CD4-positive, CD25-positive, alpha-beta regulatory T cell (primary cell): ENCODE results near the gene STOML3. TPM values are rescaled to one million over a fixed set of nuclear protein-coding genes. Genes with fewer than 3 reads are reported as not detected.

Experiments
- ATAC-seq, 2 donors: fragments of 150-1000 bp; cut with Tn5 transposase; one replicate each; pipeline ENCODE4 v1.10.0; 2021; ENCODE audit warnings: low read depth in 2 of 2, moderate number of reproducible peaks in 2 of 2, moderate library complexity in 1 of 2
- DNase-seq, 3 donors: peaks; one replicate each; pipeline versions ENCODE4 v3.0.0 to v3.0.0-alpha.2; 2012 to 2022; ENCODE audit warnings: mixed read lengths in 1 of 3
- H3K27ac ChIP-seq: one replicate; pipeline ENCODE4 v1.7.0; 2013; ENCODE audit warnings: mild to moderate bottlenecking, low read length; ENCODE audit not compliant: insufficient read depth, poor library complexity, severe bottlenecking
- H3K27me3 ChIP-seq: one replicate; pipeline ENCODE4 v1.7.0; 2013; ENCODE audit warnings: low read length; ENCODE audit not compliant: control insufficient read depth, insufficient read depth
- H3K36me3 ChIP-seq: one replicate; pipeline ENCODE4 v1.7.0; 2013; ENCODE audit warnings: mild to moderate bottlenecking, low read length, moderate library complexity; ENCODE audit not compliant: control insufficient read depth, insufficient read depth
- H3K4me1 ChIP-seq: 2 replicates; pipeline ENCODE4 v1.7.0; 2013; ENCODE audit warnings: mild to moderate bottlenecking, low read length; ENCODE audit not compliant: insufficient read depth, control insufficient read depth, poor library complexity, severe bottlenecking
- H3K4me3 ChIP-seq: one replicate; pipeline ENCODE4 v1.7.0; 2013; ENCODE audit warnings: low read depth, mild to moderate bottlenecking, low read length, moderate library complexity
- H3K9me3 ChIP-seq, 2 experiments: 1 replicate in 1 of 2; 2 replicates in 1 of 2; pipeline ENCODE4 v1.7.0; 2013; ENCODE audit warnings: low read length in 2 of 2, mild to moderate bottlenecking in 1 of 2, moderate library complexity in 1 of 2; ENCODE audit not compliant: control insufficient read depth in 2 of 2
- H3K27ac Mint-ChIP-seq, 3 donors: one replicate each; pipeline ENCODE4 v1.8.0; 2020 to 2022; ENCODE audit warnings: mild to moderate bottlenecking in 3 of 3, mixed read lengths in 3 of 3, moderate library complexity in 2 of 3
- H3K27me3 Mint-ChIP-seq: one replicate; pipeline ENCODE4 v1.8.0; 2022; ENCODE audit warnings: mild to moderate bottlenecking, mixed read lengths
- H3K36me3 Mint-ChIP-seq: one replicate; pipeline ENCODE4 v1.8.0; 2020; ENCODE audit warnings: mixed read lengths
- H3K4me1 Mint-ChIP-seq, 4 donors: one replicate each; pipeline ENCODE4 v1.8.0; 2020 to 2022; ENCODE audit warnings: mixed read lengths in 4 of 4, mild to moderate bottlenecking in 1 of 4
- H3K4me3 Mint-ChIP-seq, 4 donors: one replicate each; pipeline ENCODE4 v1.8.0; 2020 to 2022; ENCODE audit warnings: mild to moderate bottlenecking in 4 of 4, mixed read lengths in 4 of 4, moderate library complexity in 3 of 4
- H3K9me3 Mint-ChIP-seq, 7 donors: one replicate each; pipeline ENCODE4 v1.8.0; 2020 to 2022; ENCODE audit warnings: mixed read lengths in 7 of 7, mild to moderate bottlenecking in 3 of 7, moderate library complexity in 2 of 7
- polyA plus RNA-seq, 4 donors: library from polyadenylated mRNA; unstranded; fragments of 300-500 nt; fragmentation: Illumina TruSeq; gene quantifications; one replicate each; pipeline ENCODE4 v1.2.3, GENCODE V29; 2021
- total RNA-seq: library from RNA; stranded (reverse); gene quantifications from one replicate; pipeline ENCODE4 v1.2.3, GENCODE V29; 2022

STOML3 gene
- total and polyA plus RNA-seq, 5 donors from 2014 or later, result not detected

GRCh38 chr13:38980750-38981078, 9.9 kb downstream of the STOML3 start:
- Mint-ChIP-seq H3K4me3 (no peak overlapping the region), H3K4me1 (no peaks in the 10 kb centered on the region), H3K9me3 (peaks cover 1 to 12% (median 6%) of the 10 kb centered on the region in 7 donors), H3K27me3 (peaks cover 9% of the 10 kb centered on the region), H3K36me3 (no peaks in the 10 kb centered on the region), H3K27ac (no peak overlapping the region)
- no peaks in the 10 kb centered on the region for H3K36me3 ChIP-seq
- H3K9me3 ChIP-seq, result peaks cover 9% of the 10 kb centered on the region in 2 experiments
- H3K4me1 ChIP-seq, result no peaks in the 10 kb centered on the region
- no peak overlapping the region for H3K4me3 ChIP-seq
- no peak for ATAC-seq
- peaks cover 2% of the 10 kb centered on the region for H3K27me3 ChIP-seq
- no peak overlapping the region for H3K27ac ChIP-seq
- DNase-seq, result no peak

- H3K4me3 ChIP-seq, result no peak overlapping the region
- H3K27ac ChIP-seq, result no peak overlapping the region
- H3K4me1 ChIP-seq, result no peaks in the 10 kb centered on the region
- DNase-seq (no peak), ATAC-seq (no peak)
- H3K36me3 Mint-ChIP-seq, result no peaks in the 10 kb centered on the region
- no peaks in the 10 kb centered on the region for H3K36me3 ChIP-seq
- H3K27me3 ChIP-seq, result peaks cover 2% of the 10 kb centered on the region
- H3K9me3 Mint-ChIP-seq, result peaks cover 1 to 12% (median 6%) of the 10 kb centered on the region in 7 donors
- no peak overlapping the region for H3K4me3 Mint-ChIP-seq
- no peaks in the 10 kb centered on the region for H3K4me1 Mint-ChIP-seq
- H3K27ac Mint-ChIP-seq, result no peak overlapping the region
- peaks cover 9% of the 10 kb centered on the region for H3K27me3 Mint-ChIP-seq
- peaks cover 9% of the 10 kb centered on the region in 2 experiments for H3K9me3 ChIP-seq
Observed at GRCh38 chr13:38979891-38980749, 10.5 kb downstream of the STOML3 start.

GRCh38 chr13:38970380-38971051, 20.1 kb downstream of the STOML3 start:
- no peak overlapping the region for H3K4me3 ChIP-seq
- no peaks in the 10 kb centered on the region for H3K9me3 Mint-ChIP-seq
- no peak for ATAC-seq
- no peak overlapping the region for H3K27ac ChIP-seq
- no peaks in the 10 kb centered on the region for H3K4me1 Mint-ChIP-seq
- DNase-seq, result peak in 1 of 3 donors; percentile 12
- H3K27me3 ChIP-seq, result peaks cover 2% of the 10 kb centered on the region
- H3K9me3 ChIP-seq, result no peaks in the 10 kb centered on the region
- H3K36me3 Mint-ChIP-seq, result no peaks in the 10 kb centered on the region
- H3K27ac Mint-ChIP-seq, result no peak overlapping the region
- no peak overlapping the region for H3K4me3 Mint-ChIP-seq
- H3K4me1 ChIP-seq, result no peaks in the 10 kb centered on the region
- no peaks in the 10 kb centered on the region for H3K36me3 ChIP-seq
- H3K27me3 Mint-ChIP-seq, result peaks cover 17% of the 10 kb centered on the region

- Mint-ChIP-seq H3K27ac (no peak overlapping the region), H3K4me1 (no peaks in the 10 kb centered on the region), H3K27me3 (peaks cover 17% of the 10 kb centered on the region), H3K36me3 (no peaks in the 10 kb centered on the region), H3K9me3 (no peaks in the 10 kb centered on the region), H3K4me3 (no peak overlapping the region)
- H3K27me3 ChIP-seq, result peaks cover 2% of the 10 kb centered on the region
- H3K4me1 ChIP-seq, result no peaks in the 10 kb centered on the region
- no peaks in the 10 kb centered on the region for H3K9me3 ChIP-seq
- H3K4me3 ChIP-seq, result no peak overlapping the region
- H3K36me3 ChIP-seq, result no peaks in the 10 kb centered on the region
- no peak overlapping the region for H3K27ac ChIP-seq
- no peak for ATAC-seq
- no peak for DNase-seq
Observed at GRCh38 chr13:38969187-38969586, 21.4 kb downstream of the STOML3 start.

- Mint-ChIP-seq H3K4me3 (no peak overlapping the region), H3K9me3 (no peaks in the 10 kb centered on the region), H3K27me3 (peaks cover 13% of the 10 kb centered on the region), H3K36me3 (no peaks in the 10 kb centered on the region), H3K27ac (no peak overlapping the region), H3K4me1 (no peaks in the 10 kb centered on the region)
- H3K27ac ChIP-seq, result no peak overlapping the region
- ATAC-seq (no peak), DNase-seq (no peak)
- no peaks in the 10 kb centered on the region for H3K36me3 ChIP-seq
- H3K4me1 ChIP-seq, result no peaks in the 10 kb centered on the region
- no peak overlapping the region for H3K4me3 ChIP-seq
- H3K27me3 ChIP-seq, result peaks cover 2% of the 10 kb centered on the region
- no peaks in the 10 kb centered on the region for H3K9me3 ChIP-seq
Observed at GRCh38 chr13:38967446-38967845, 23.2 kb downstream of the STOML3 start.

GRCh38 chr13:38965281-38965680, 25.4 kb downstream of the STOML3 start:
- ATAC-seq (no peak), DNase-seq (no peak)
- Mint-ChIP-seq H3K27ac (no peak overlapping the region), H3K36me3 (no peaks in the 10 kb centered on the region), H3K4me3 (no peak overlapping the region), H3K27me3 (peaks cover 9% of the 10 kb centered on the region), H3K4me1 (no peaks in the 10 kb centered on the region), H3K9me3 (peaks cover 0 to 3% (median 0%) of the 10 kb centered on the region in 7 donors)
- no peaks in the 10 kb centered on the region for H3K36me3 ChIP-seq
- H3K27ac ChIP-seq, result no peak overlapping the region
- H3K9me3 ChIP-seq, result no peaks in the 10 kb centered on the region
- no peak overlapping the region for H3K4me3 ChIP-seq
- peaks cover 2% of the 10 kb centered on the region for H3K27me3 ChIP-seq
- H3K4me1 ChIP-seq, result no peaks in the 10 kb centered on the region

GRCh38 chr13:38960175-38960574, 30.5 kb downstream of the STOML3 start:
- no peaks in the 10 kb centered on the region for H3K36me3 ChIP-seq
- DNase-seq, result no peak
- H3K27me3 Mint-ChIP-seq, result peaks cover 9% of the 10 kb centered on the region
- no peaks in the 10 kb centered on the region for H3K9me3 ChIP-seq
- no peak for ATAC-seq
- H3K36me3 Mint-ChIP-seq, result no peaks in the 10 kb centered on the region
- H3K9me3 Mint-ChIP-seq, result peaks cover 0 to 5% (median 0%) of the 10 kb centered on the region in 7 donors
- no peak overlapping the region for H3K27ac ChIP-seq
- H3K4me3 Mint-ChIP-seq, result no peak overlapping the region
- no peaks in the 10 kb centered on the region for H3K4me1 ChIP-seq
- no peak overlapping the region for H3K4me3 ChIP-seq
- H3K27me3 ChIP-seq, result no peaks in the 10 kb centered on the region
- H3K27ac Mint-ChIP-seq, result no peak overlapping the region
- H3K4me1 Mint-ChIP-seq, result no peaks in the 10 kb centered on the region
